Activated CD8-positive, alpha-beta T cell treated with anti-CD3 and anti-CD28 coated beads, Interleukin-2, amount 10 ng/mL, durations not matched to agents 7 days and 5 days (primary cell): ENCODE data around the gene SAMMSON. TPM values are rescaled to one million over a fixed set of nuclear protein-coding genes. Genes with fewer than 3 reads are reported as not detected.

ENCODE experiments used
- ATAC-seq: fragments of 150-1000 bp; cut with Tn5 transposase; one replicate; pipeline ENCODE4 v1.10.0; 2021; ENCODE audit warnings: moderate library complexity
- CTCF ChIA-PET: fragments of 350-600 bp; sonication (Branson Sonifier 250); formaldehyde crosslinking; loops from one replicate; lab custom pipeline; 2021; ENCODE audit warnings: antibody characterized with exemption; lab: Charles Lee
- POLR2A ChIA-PET: fragments of 350-600 bp; sonication (Branson Sonifier 250); formaldehyde crosslinking; loops from one replicate; lab custom pipeline; 2021; ENCODE audit warnings: antibody characterized with exemption; lab: Charles Lee
- DNase-seq: peaks from one replicate; pipeline ENCODE4 v3.0.0-alpha.2; 2020
- H3K27ac Mint-ChIP-seq: one replicate; pipeline ENCODE4 v1.8.0; 2021; ENCODE audit warnings: mild to moderate bottlenecking, mixed read lengths
- H3K27me3 Mint-ChIP-seq: one replicate; pipeline ENCODE4 v1.8.0; 2021; ENCODE audit warnings: low read depth, mixed read lengths
- H3K36me3 Mint-ChIP-seq: one replicate; pipeline ENCODE4 v1.8.0; 2021; ENCODE audit warnings: low read depth, mixed read lengths
- H3K4me1 Mint-ChIP-seq: one replicate; pipeline ENCODE4 v1.8.0; 2021; ENCODE audit warnings: low read depth, mixed read lengths
- H3K4me3 Mint-ChIP-seq: one replicate; pipeline ENCODE4 v1.8.0; 2021; ENCODE audit warnings: mild to moderate bottlenecking, mixed read lengths
- H3K9me3 Mint-ChIP-seq: one replicate; pipeline ENCODE4 v1.8.0; 2022; ENCODE audit warnings: mixed read lengths; ENCODE audit not compliant: insufficient read depth
- total RNA-seq, 2 experiments: library from RNA; stranded (reverse); gene quantifications; one replicate each; pipeline ENCODE4 v1.2.3, GENCODE V29; 2021

Gene SAMMSON
- total RNA-seq, 2 experiments from 2014 or later: not detected

DNA sequence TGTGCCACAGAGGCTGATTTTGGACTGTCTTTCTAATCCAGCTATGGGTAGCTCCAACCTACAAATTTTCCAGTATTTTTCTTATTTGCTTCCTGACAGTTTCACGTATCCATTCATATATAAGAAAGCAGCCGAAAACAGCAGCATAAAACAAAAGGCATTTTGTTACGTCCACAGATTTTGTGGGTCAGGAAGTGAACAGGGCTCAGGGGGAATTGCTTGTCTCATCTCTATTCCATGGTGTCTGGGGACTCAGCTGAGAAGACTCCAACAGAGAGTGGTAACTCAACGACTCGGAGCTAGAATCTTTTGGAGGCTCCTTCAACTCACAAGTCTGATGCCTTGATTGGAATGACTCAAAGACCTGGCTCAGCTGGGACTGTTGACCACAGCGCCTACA, 11.7 kb upstream of the SAMMSON start:
- no peak for DNase-seq
- no peak overlapping the region for H3K27ac Mint-ChIP-seq
- no peaks in the 10 kb centered on the region for H3K4me1 Mint-ChIP-seq
- H3K27me3 Mint-ChIP-seq: no peaks in the 10 kb centered on the region
- ATAC-seq: no peak
- H3K9me3 Mint-ChIP-seq: no peaks in the 10 kb centered on the region
- POLR2A ChIA-PET: no interaction called here
- H3K36me3 Mint-ChIP-seq: no peaks in the 10 kb centered on the region
- H3K4me3 Mint-ChIP-seq: no peak overlapping the region
- CTCF ChIA-PET: no interaction called here

DNA sequence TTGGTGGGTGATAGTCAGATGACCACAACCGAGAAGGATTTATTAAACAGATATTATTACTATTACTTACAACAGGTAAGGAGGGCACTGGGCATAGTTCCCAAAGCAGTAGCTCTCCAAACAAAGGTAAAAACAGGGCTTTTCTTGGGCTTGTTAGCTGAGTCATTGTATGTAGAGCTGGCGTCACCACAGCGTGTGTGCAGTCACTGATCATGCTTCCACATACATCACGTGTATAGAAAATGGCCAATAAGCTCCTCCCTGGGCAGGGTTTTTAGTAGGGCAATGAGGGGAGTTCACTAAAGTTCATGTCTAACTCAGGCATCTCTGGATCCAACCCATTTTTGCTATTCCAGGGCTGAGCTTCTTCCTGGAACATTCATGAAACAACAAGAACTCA, 5.8 kb upstream of the SAMMSON start:
- Mint-ChIP-seq H3K36me3 (no peaks in the 10 kb centered on the region), H3K27ac (no peak overlapping the region), H3K4me1 (no peaks in the 10 kb centered on the region), H3K9me3 (no peaks in the 10 kb centered on the region), H3K27me3 (no peaks in the 10 kb centered on the region), H3K4me3 (no peak overlapping the region)
- no peak for ATAC-seq
- no peak for DNase-seq
- ChIA-PET POLR2A (no interaction called here), CTCF (no interaction called here)

DNA sequence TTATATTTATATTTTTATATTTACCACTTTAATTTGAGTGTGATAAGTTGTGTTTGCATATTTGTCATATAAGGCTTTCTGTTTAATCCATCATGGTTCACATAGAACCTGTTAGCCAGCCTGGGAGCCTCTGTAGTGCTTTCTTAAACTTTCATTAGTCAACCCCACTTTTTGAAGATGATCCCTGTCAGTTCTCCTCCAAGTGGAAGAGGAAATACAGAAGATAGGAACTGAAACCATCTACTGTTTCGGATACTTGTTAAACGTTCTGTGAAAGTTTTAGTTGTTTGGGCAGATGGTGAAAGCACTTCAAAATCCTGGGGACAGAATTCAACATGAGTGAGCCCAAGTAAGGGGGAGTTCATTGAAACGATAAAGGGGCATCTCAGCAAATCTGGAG, 4.6 kb upstream of the SAMMSON start:
- ChIA-PET CTCF (no interaction called here), POLR2A (no interaction called here)
- no peak overlapping the region for H3K4me3 Mint-ChIP-seq
- no peak overlapping the region for H3K27ac Mint-ChIP-seq
- H3K9me3 Mint-ChIP-seq: no peaks in the 10 kb centered on the region
- no peaks in the 10 kb centered on the region for H3K27me3 Mint-ChIP-seq
- no peak for DNase-seq
- H3K36me3 Mint-ChIP-seq: no peaks in the 10 kb centered on the region
- no peaks in the 10 kb centered on the region for H3K4me1 Mint-ChIP-seq
- ATAC-seq: no peak

DNA sequence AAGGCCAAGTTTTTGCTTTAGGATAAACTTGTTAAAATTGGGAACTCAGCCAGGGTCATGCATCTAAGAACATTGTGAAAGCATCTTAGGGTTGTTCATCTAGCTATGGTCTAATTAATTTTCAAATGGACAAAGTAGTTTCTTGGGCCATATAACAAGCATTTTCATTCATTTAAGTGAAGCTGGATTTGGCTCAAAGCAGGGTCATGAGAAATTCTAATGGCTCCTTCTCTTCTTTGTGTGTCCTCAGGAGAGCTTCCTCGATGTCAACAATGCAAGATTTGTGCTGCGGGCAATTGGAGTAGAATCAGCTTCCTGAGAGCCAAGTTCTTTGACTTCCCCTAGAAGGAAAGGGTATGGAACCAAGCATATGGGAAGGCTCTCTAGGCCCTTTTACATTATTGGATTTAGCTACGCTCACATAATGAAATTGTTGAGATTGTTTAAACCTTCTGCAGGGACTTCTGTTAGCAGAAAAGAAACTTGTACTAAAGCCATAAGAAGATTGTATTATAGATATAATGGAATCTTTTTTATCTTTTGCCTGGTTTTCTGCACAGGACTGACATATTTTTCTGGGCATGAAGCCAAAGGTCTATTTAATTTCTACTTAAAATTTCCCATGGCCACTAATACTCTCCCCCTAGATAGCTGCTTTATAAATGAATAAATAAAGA, 1.8 kb upstream of the SAMMSON start:
- H3K27ac Mint-ChIP-seq: no peak overlapping the region
- CTCF ChIA-PET: no interaction called here
- no peaks in the 10 kb centered on the region for H3K9me3 Mint-ChIP-seq
- POLR2A ChIA-PET: no interaction called here
- H3K4me3 Mint-ChIP-seq: no peak overlapping the region
- no peaks in the 10 kb centered on the region for H3K27me3 Mint-ChIP-seq
- no peaks in the 10 kb centered on the region for H3K4me1 Mint-ChIP-seq
- DNase-seq (no peak), ATAC-seq (no peak)
- H3K36me3 Mint-ChIP-seq: no peaks in the 10 kb centered on the region

DNA sequence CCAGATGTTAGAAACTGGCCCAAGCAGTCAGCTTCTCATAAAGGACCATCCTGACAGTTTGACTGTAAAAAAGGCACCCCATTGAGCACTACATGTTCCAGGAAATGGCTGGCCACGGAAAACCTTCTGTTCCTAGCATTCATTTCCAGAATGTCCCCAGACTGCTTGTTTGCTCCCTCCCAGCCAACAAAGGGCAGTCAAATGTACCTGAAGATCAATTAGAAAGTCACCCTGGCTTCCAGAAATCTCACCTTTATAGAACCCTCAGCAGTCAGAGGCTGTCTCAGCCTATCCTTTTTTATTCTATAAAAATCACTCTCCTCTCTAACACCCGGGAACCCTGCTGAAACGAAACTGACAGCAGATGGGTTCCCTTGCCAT, 784 bp upstream of the SAMMSON start:
- H3K27ac Mint-ChIP-seq: no peak overlapping the region
- no peaks in the 10 kb centered on the region for H3K27me3 Mint-ChIP-seq
- no peaks in the 10 kb centered on the region for H3K4me1 Mint-ChIP-seq
- ATAC-seq: no peak
- ChIA-PET POLR2A (no interaction called here), CTCF (no interaction called here)
- no peak for DNase-seq
- no peaks in the 10 kb centered on the region for H3K9me3 Mint-ChIP-seq
- H3K4me3 Mint-ChIP-seq: no peak overlapping the region
- no peaks in the 10 kb centered on the region for H3K36me3 Mint-ChIP-seq

DNA sequence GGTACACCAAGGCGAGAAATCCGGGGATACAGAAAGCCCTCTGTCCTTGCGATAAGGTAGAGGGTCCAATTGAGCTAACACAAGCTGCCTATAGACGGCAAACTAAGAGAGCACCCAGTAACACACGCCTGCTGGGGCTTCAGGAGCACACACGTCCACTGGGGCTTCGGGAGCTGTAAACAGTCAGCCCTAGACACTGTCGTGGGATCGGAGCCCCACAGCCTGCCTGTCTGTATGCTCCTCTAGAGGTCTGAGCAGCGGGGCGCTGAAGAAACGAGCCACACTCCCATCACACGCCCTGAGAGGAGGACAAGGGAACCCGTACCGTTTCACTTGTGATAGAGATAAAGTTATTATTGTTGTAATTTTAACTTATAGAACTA, 486 bp downstream of the SAMMSON start:
- Mint-ChIP-seq H3K4me3 (no peak overlapping the region), H3K27me3 (no peaks in the 10 kb centered on the region), H3K27ac (no peak overlapping the region), H3K4me1 (no peaks in the 10 kb centered on the region), H3K36me3 (no peaks in the 10 kb centered on the region), H3K9me3 (no peaks in the 10 kb centered on the region)
- CTCF ChIA-PET: no interaction called here
- ATAC-seq: no peak
- POLR2A ChIA-PET: no interaction called here
- DNase-seq: no peak

DNA sequence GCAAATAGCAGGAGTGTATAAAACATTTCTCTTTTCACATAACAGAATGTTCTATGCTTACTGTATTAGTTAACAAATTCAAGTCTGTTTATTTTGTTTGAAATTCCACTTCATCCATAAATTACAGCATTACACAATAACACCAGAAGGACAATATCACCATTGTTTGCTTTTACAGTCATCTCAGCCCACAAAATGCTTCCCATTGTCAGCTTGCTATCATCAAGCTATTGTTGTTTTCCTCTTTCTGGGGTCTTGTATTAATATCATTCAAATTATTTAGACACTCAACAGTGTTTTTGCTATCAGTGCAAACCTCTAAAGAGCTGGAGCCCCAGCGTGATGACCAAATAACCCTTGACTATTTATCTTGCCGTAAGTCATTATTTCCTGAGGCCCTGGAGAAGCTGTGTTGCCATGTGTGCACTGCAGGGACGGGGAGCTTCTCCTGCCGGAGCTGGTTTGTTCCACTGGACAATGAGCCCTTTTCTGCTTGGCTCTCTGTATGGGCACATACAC, 1.1 kb downstream of the SAMMSON start:
- DNase-seq: no peak
- ATAC-seq: no peak
- Mint-ChIP-seq H3K27me3 (no peaks in the 10 kb centered on the region), H3K4me3 (no peak overlapping the region), H3K36me3 (no peaks in the 10 kb centered on the region), H3K9me3 (no peaks in the 10 kb centered on the region), H3K27ac (no peak overlapping the region), H3K4me1 (no peaks in the 10 kb centered on the region)
- ChIA-PET CTCF (no interaction called here), POLR2A (no interaction called here)

DNA sequence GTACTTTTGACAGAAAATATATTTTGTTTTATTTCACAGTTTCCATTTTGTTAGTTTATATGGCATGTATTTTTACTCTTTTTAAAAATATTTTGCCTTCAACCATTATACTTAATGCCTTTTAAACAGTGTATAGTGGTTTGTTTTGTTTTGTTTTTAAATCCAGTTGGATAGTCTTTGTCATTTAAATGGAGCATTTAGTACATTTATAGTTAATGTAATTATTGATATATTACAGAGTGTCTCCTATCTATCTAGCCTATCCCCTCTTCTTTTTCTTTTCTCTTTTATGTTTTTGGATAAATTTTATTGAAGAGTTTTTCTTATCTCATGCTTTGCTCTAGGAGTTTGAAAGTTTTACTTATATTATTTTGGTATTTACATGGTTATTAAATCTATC, 3.6 kb downstream of the SAMMSON start:
- CTCF ChIA-PET: no interaction called here
- ATAC-seq (no peak), DNase-seq (no peak)
- Mint-ChIP-seq H3K4me1 (no peaks in the 10 kb centered on the region), H3K27ac (no peak overlapping the region), H3K4me3 (no peak overlapping the region), H3K9me3 (no peaks in the 10 kb centered on the region), H3K27me3 (no peaks in the 10 kb centered on the region), H3K36me3 (no peaks in the 10 kb centered on the region)
- POLR2A ChIA-PET: no interaction called here

DNA sequence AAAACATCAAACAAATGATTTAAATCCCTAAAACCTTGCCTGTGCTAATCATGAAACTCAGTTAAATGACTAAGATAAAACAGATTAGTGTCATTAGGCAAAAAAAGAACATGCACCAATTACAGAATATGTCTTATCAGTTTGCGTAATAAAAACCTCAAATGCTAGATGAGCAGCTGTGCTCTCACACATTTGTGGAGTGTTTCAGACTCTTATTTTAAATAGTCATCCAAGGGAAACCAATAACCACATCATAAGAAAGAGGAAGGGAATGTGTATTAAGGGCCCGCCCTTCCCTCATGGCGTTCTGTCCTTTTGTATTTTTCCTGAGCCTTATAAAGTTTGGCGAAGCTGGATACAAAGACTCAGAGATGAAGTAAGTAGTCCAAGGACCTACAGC, 6.6 kb downstream of the SAMMSON start:
- POLR2A ChIA-PET: no interaction called here
- H3K9me3 Mint-ChIP-seq: no peaks in the 10 kb centered on the region
- DNase-seq: no peak

DNA sequence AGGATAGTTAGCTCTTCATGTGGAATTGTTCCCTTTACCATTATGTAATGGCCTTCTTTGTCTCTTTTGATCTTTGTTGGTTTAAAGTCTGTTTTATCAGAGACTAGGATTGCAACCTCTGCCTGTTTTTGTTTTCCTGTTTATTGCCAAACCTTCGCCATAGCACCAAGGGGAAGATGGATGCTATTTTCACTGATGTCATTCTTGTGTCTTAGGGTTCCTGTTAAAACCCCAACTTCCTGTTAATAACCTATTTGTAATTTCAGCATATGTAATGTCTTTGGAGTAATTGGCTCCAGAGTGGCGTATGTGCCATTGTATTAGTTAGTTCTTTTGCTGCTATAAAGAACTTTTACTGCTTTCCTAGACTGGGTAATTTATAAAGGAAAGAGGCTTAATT, 10.8 kb downstream of the SAMMSON start:
- Mint-ChIP-seq H3K27me3 (no peaks in the 10 kb centered on the region), H3K27ac (no peak overlapping the region), H3K36me3 (no peaks in the 10 kb centered on the region), H3K4me3 (no peak overlapping the region), H3K4me1 (no peaks in the 10 kb centered on the region), H3K9me3 (no peaks in the 10 kb centered on the region)
- CTCF ChIA-PET: no interaction called here
- DNase-seq: no peak
- no peak for ATAC-seq
- POLR2A ChIA-PET: no interaction called here

More for the DNA sequence above, 6.6 kb downstream of the SAMMSON start:
- Mint-ChIP-seq H3K27me3 (no peaks in the 10 kb centered on the region), H3K4me1 (no peaks in the 10 kb centered on the region), H3K27ac (no peak overlapping the region), H3K36me3 (no peaks in the 10 kb centered on the region), H3K4me3 (no peak overlapping the region)
- CTCF ChIA-PET: no interaction called here
- ATAC-seq: no peak

DNA sequence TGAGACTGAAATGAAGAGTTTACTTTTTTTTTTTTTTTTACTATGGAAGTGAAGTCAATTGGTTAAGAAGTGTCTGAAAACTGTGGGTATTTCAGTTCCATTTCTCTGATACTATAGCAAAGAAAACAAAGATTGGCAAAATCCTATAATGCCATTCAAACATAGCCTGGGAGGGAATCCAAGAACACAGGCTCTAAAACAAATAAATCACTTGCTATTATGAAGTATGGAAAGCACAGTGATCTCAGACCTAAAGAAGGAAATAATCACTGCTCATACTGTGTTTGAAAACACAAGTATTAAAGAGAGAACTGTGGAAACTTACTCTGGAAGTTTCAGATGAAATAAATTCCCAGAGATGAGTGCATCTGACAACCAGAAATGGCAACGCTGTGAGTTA, 12.0 kb downstream of the SAMMSON start:
- CTCF ChIA-PET: no interaction called here
- Mint-ChIP-seq H3K27ac (no peak overlapping the region), H3K9me3 (no peaks in the 10 kb centered on the region)

DNA sequence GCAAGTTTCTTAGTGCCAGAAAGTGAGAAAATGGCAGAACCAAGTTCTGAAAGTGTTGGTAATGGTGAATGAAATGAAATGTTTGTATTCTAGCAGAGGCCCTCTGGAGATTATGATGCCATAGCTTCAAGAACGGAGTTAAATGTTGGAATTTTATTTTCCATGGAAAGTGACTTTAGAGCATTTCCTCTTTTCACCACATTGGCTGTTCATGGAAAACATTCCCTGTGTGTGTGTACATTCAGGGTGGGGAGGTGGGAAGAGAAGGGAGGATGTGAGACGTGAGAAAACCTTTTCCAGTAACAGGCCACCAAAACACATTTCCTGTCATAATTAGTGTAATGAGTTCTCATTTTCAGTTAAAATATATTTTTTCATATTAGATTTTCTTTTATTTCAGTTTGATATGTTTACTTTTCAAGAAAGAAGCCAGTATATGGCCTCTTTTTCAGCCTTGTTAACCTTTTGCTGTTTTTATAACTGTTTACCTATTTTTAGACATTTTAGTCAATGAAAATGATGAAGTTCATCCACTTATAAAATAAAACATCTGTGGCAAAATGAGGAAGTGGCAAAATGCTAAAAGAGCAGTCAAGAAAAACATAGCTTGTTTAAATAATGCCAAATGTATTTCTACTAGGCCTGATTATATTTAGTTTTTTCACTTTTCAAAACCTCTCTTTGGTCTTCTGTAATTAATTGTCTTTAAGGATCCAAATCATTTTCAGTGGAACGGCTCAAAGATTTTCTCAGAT, 21.6 kb downstream of the SAMMSON start:
- Mint-ChIP-seq H3K4me3 (no peak overlapping the region), H3K27me3 (no peaks in the 10 kb centered on the region), H3K9me3 (no peaks in the 10 kb centered on the region), H3K27ac (no peak overlapping the region), H3K36me3 (no peaks in the 10 kb centered on the region), H3K4me1 (no peaks in the 10 kb centered on the region)
- ATAC-seq (no peak), DNase-seq (no peak)
- ChIA-PET CTCF (no interaction called here), POLR2A (no interaction called here)

More for the DNA sequence above, 12.0 kb downstream of the SAMMSON start:
- POLR2A ChIA-PET: no interaction called here
- DNase-seq: no peak
- ATAC-seq: no peak
- no peaks in the 10 kb centered on the region for H3K36me3 Mint-ChIP-seq
- H3K4me1 Mint-ChIP-seq: no peaks in the 10 kb centered on the region
- no peak overlapping the region for H3K4me3 Mint-ChIP-seq
- H3K27me3 Mint-ChIP-seq: no peaks in the 10 kb centered on the region
